WI38 (cell line): ENCODE results near the gene POLD3.

Experiments used
- H3K4me3 ChIP-seq: 2 replicates; pipeline ENCODE4 v1.5.1; 2011; ENCODE audit warnings: low read depth, mild to moderate bottlenecking, control low read depth, low read length
- TF ChIP-seq, protein P1 (sequence below): IDR thresholded peaks from 2 replicates; pipeline ENCODE4 v1.5.1; 2012; ENCODE audit warnings: low read depth, mild to moderate bottlenecking, control low read depth, low read length

POLD3 gene

DNA sequence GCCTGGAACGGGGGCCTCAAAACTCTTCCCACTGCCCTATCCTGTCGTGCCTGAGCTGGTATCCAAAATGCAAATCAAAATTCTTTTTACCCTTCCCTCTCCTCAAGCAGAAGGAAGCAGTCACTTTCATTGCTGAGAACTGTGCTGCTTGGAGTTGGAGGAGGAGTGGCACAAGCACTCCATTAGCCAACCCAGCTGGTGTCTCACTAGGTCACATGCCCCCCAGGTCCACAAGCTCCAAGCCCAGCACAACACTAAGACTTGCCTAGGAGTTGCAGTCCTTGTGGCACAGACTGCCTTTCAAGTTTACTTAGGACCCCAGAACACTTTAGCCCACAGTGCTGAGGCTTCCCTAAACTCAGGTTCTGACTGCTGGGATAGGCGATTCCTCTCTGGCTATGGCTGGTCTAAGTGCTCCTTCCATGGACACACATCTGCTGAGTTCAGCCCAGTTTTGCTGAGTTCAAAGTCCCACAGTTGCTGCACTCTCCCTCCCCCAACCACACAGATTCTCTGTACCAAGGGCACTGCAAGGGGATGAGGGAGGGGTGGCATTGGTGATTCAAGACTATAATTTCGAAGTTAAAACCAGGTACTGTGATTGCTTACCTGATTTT, 70.2 kb downstream of the POLD3 start:
- TF ChIP-seq, protein P1, sequence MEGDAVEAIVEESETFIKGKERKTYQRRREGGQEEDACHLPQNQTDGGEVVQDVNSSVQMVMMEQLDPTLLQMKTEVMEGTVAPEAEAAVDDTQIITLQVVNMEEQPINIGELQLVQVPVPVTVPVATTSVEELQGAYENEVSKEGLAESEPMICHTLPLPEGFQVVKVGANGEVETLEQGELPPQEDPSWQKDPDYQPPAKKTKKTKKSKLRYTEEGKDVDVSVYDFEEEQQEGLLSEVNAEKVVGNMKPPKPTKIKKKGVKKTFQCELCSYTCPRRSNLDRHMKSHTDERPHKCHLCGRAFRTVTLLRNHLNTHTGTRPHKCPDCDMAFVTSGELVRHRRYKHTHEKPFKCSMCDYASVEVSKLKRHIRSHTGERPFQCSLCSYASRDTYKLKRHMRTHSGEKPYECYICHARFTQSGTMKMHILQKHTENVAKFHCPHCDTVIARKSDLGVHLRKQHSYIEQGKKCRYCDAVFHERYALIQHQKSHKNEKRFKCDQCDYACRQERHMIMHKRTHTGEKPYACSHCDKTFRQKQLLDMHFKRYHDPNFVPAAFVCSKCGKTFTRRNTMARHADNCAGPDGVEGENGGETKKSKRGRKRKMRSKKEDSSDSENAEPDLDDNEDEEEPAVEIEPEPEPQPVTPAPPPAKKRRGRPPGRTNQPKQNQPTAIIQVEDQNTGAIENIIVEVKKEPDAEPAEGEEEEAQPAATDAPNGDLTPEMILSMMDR = no peak
- no peak overlapping the region for H3K4me3 ChIP-seq

DNA sequence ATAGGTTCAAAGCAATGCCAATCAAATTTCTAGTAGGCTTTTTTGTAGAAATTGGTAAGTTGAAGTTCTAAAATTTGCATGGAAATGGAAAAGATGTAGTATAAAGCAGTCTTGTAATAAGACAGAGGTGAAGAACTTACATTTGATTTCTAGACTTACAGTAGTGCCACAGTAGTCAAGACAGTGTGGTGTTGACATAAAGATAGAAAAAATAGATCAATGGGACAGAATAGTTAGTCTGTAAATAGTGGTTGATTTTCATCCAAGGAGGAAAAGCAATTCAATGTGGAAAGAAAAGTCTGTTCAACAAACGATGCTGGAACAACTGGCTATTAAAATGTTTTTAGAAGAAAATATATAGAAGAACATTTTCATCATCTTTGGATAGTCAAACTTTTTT, 70.9 kb downstream of the POLD3 start:
- TF ChIP-seq, protein P1 = no peak
- H3K4me3 ChIP-seq = no peak overlapping the region

DNA sequence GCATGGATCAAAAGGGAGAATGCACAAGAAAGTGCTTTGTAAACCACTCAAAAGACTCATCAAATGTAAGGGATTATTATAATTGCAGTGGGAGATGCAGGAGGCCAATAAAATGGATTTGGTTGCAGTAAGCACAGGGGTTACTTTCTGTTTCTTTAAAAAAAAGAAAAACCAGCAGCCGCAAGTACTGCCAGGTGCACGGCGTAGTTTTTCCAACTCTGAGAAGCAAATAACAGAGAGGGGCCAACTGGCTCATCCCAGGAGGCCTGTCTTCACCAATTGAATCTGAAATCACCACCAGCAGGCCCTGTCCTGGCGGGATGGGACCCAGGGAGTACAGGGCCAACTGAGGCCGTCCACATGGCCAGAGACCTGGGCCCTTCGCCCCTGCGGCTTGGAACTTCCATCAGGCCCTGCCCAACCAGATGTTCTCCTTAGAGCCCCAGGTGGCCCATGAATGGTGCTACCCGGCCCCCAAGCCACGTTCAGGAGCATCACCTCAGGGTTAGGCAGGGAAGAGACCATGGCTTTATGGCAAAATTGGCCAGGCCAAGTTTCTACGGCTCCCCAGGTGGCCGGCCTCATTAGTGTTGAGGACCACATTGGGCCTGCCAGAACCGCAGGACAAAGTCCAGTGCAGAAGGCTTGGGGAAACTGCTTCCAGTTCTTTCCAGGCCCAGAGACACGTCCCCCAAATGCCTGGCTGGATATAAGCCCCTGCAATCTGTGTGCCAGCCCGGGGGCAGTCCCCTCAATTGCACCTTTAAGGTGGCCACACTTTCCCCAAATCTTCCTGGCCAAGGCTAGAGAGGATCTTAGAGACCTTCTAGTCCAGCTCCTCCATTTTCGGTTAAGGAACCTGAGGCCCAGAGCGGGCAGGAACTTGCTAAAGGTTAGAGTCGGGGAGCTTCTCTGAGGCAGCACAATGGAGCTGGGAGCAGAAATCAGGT, 77.1 kb downstream of the POLD3 start:
- TF ChIP-seq, protein P1 = no peak
- H3K4me3 ChIP-seq = no peak overlapping the region

DNA sequence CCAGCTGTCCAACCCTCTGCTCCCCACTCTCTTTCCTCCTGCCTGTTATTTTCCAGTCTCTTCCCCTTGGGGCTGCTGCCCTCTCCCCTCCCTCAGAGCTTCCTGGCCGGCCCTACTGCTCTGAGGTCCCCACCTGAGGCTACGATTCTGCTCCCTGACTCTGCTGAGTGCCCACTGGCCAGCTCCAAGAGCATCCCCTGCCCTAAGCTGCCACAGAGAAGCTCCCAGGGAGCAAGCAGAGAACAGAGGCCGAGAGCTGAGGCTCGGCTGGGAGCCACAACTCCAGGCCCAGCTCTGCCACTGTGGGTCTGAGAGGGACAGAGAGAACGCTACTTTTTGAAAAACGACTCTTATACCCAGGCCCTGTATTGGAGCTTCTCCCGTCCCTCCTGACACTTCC, 77.8 kb downstream of the POLD3 start:
- TF ChIP-seq, protein P1 = no peak
- no peak overlapping the region for H3K4me3 ChIP-seq

DNA sequence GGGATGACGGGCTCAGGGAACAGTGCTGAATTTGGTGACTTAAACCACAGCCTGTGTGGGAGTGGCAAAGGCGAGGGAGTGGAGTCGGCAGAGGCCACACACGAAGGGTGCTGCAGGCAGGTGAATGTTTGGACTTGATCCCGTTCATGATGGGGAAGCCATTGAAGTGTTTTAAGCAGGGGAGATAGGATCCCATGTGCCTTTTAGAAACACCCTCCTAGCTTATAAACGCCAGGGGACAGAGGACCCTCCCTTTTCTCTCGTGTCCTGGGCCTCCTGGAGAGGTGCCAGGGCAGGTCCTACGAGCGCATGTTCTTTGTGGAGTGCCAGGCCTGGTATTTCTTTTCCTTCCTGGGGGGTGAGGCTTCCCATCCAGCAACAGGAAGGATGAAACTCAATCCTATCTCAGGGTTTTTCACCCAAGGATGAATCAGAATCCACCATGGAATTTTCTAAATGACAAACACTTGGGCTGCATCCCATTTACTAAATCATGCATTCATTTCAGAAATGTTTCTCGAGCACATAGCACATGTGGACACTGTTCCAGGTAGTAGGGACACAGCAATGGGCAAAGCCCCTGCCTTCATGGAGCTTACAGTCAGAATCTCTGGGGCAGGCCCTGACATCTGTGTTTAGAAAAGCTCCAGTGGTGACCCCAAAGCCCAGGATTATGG, 79.3 kb downstream of the POLD3 start:
- H3K4me3 ChIP-seq = no peak overlapping the region
- TF ChIP-seq, protein P1 = no peak

DNA sequence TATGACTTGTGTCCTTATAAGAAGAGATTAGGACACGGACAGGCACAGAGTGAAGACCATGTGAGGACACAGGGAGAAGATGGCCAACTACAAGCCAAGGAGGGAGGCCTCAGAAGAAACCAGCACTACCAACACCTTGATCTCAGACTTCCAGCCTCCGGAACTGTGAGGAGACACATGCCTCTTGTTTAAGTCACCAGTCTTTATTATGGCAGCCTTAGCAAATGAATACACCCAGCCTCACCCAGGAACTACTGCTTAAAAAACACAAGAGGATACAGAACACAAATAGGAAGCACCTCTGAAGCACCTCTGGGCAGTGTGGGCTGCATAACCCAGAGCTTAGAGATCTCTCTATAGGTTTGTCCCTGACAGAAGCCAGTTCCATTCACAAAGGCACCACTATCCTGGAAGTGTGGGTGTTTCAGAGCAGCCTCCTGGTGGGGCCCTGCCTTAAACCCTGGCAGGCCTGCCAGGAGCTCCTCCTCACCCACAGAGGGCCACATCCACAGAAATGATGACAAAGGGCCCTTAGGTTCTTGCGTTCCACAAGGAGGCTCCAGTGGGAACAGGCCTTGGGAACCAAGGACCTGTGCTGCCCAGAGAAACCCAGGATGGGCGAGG, 80.1 kb downstream of the POLD3 start:
- no peak overlapping the region for H3K4me3 ChIP-seq
- TF ChIP-seq, protein P1 = no peak
